GM12865 (cell line): ENCODE data around the gene TAS1R2.

Experiments used
- DNase-seq: peaks from one replicate; pipeline ENCODE4 v3.0.0; 2010; ENCODE audit warnings: low read depth
- H3K4me3 ChIP-seq: 2 replicates; pipeline ENCODE4 v1.5.1; 2011; ENCODE audit warnings: mild to moderate bottlenecking, low read depth, low read length, control low read depth
- TF ChIP-seq, protein P1 (sequence below): IDR thresholded peaks from 2 replicates; pipeline ENCODE4 v1.5.1; 2011; ENCODE audit warnings: low read length, control low read depth, low read depth, inconsistent platforms; ENCODE audit not compliant: insufficient read depth; ENCODE audit errors: missing control alignments

The TAS1R2 gene

DNA sequence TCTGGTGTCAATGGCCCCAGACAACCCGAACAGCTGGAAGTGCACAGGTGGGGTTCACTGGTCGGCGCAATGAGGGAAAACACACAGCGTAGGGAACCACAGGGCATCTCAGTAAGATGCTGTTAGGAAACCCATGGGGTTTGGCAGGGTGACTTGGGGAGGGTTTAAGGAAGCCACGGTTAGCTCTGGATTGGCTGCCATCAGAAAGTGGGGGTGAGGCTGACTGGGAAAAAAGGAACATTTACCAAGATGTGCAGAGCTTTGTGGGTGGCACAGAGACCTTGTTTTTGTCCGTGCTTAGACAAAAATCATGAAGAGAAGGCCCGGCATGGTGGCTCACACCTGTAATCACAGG lies 31.9 kb upstream of the TAS1R2 start:
- TF ChIP-seq, protein P1, sequence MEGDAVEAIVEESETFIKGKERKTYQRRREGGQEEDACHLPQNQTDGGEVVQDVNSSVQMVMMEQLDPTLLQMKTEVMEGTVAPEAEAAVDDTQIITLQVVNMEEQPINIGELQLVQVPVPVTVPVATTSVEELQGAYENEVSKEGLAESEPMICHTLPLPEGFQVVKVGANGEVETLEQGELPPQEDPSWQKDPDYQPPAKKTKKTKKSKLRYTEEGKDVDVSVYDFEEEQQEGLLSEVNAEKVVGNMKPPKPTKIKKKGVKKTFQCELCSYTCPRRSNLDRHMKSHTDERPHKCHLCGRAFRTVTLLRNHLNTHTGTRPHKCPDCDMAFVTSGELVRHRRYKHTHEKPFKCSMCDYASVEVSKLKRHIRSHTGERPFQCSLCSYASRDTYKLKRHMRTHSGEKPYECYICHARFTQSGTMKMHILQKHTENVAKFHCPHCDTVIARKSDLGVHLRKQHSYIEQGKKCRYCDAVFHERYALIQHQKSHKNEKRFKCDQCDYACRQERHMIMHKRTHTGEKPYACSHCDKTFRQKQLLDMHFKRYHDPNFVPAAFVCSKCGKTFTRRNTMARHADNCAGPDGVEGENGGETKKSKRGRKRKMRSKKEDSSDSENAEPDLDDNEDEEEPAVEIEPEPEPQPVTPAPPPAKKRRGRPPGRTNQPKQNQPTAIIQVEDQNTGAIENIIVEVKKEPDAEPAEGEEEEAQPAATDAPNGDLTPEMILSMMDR = no peak

DNA sequence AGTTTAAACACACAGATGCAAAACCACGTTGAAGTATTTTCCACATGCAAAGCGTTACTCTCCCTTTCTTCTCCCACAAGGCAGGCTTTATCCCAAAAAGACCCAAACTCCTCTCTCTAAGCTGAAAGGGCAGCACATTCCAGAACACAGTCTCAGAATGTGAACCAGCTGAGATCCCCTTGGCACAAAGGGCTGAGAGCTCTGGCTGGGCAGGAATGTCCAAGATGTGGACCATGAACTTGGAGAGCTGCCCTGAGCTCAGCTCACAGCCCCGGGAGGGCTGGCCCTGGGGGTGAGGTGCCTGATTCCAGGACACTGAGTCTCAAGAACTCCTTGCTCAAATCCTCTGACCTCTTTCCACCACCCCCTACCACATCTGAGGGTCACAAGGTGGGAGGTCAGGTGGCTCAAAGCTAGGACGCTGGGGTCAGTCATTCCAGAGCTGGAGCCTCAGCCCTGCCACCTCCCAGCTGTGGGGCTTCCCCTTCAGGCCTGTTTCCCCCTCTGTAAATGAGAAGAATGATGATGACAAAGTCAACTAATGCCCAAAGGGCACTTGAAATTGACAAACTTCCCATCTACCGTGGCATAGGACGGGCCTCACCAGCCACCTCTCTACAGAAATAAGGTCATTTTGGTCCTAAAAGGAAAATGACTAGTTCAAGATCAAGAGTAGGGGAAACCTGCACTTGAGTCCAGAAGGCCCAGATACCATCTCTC lies 31.4 kb upstream of the TAS1R2 start:
- H3K4me3 ChIP-seq = no peak overlapping the region
- TF ChIP-seq, protein P1 = no peak
- no peak for DNase-seq

More for the DNA sequence above, 31.9 kb upstream of the TAS1R2 start:
- H3K4me3 ChIP-seq = no peak overlapping the region
- no peak for DNase-seq

DNA sequence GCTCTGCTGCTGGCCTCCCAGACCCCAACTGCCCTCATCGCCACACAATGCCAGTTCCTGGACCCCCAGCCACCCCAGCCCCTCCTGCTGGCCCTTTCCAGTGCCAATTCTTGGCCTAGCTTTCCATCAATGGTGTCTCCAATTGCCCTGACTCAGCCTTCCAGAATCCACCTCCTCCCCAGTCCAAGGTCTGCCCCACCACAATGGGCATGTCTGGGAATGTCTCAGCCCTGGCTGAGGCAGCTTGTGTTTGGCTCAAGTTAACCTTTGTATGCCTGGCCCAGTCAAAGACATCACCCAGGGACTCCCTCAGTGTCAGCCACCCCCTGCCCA lies 26.5 kb upstream of the TAS1R2 start:
- H3K4me3 ChIP-seq = no peak overlapping the region
- TF ChIP-seq, protein P1 = no peak
- no peak for DNase-seq

DNA sequence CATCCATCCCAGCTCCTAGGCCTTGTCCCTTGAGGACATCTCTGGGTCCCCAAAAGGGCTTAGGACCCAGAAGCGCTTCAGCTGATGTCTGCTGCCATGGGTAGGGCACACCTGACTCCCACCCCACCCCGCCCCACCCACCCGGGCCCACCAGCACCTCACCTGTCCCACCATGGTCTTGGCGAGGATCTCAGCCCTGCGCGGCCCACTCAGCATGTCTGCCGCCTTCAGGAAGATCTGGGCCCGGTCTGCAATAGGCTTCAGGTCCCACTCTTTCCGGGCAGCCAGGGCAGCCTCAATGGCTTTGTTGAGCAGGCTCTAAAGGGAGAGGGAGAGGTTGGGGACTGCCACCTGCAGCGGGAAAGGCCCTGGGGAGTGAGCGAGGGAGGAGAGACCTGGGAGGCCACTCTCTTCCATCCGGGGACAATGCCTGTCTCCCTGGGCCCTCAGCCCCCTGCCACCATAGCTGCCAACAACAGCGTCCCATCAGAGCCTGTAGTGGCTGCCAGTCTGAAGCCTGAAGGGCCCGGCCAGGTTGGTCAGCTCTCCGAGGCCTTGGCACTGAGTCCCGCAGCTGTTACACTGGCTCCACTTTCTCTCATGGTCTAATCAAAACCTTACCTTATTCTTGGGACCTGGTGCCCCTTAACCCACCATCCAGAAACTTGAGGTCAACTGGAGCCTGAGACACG lies 26.0 kb upstream of the TAS1R2 start:
- TF ChIP-seq, protein P1 = no peak
- no peak for DNase-seq
- no peak overlapping the region for H3K4me3 ChIP-seq

DNA sequence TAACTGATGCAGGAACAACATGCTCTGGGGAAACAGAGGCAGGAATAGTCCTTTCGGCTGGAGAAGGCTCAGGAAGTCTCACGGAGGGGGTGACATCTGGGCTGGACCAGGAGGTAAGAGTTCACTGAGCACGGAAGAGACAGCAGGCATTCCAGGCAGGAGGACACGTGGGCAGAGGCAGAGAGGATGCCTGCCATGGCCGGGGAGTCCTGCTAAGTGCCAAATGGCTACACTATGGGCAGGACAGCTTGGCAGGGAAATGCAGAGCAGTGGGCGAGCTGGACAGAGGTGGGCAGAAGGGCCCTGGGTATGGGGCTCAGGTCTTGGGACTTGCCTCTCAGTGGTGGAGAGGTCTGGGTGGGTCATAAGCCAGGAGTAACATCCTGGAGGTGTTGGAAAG lies 25.3 kb upstream of the TAS1R2 start:
- DNase-seq = no peak
- no peak overlapping the region for H3K4me3 ChIP-seq
- TF ChIP-seq, protein P1 = no peak

DNA sequence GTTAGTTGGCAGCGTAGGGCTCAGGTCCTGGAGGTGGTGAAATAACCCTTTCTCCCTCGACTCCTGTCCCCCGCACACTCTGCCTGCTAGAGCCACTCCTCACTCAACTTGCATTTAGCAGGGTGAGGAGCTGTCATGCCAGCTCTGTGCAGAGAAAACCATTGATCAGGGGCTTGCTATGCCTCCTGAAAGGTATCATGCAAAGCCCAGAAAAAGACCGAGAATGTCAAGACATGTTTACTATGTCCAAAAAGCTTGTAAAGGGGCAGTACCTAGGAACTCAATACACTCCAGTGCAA lies 24.9 kb upstream of the TAS1R2 start:
- TF ChIP-seq, protein P1 = no peak
- H3K4me3 ChIP-seq = no peak overlapping the region

More for the DNA sequence above, 24.9 kb upstream of the TAS1R2 start:
- DNase-seq = no peak
